GM12891 (cell line): Measurements from ENCODE around the gene SDK1.

Experiments used
- POLR2A ChIP-seq: IDR thresholded peaks from 2 replicates; pipeline ENCODE4 v1.6.1; 2011; ENCODE audit warnings: low read depth, low read length, control low read depth
- POLR2AphosphoS5 ChIP-seq: IDR thresholded peaks from 2 replicates; pipeline ENCODE4 v1.6.1; 2011; ENCODE audit warnings: low read depth, low read length, control low read depth
- POU2F2 ChIP-seq: IDR thresholded peaks from 2 replicates; pipeline ENCODE4 v1.6.1; 2011; ENCODE audit warnings: low read depth, mild to moderate bottlenecking, control low read depth, low read length, moderate library complexity
- TAF1 ChIP-seq: IDR thresholded peaks from 2 replicates; pipeline ENCODE4 v1.6.1; 2011; ENCODE audit warnings: low read depth, low read length, control low read depth

GRCh38 chr7:3370068-3370830 is 69.2 kb downstream of the SDK1 start:
- TF ChIP-seq POLR2A (no peak), POU2F2 (no peak), POLR2AphosphoS5 (no peak), TAF1 (no peak)
